Fibroblast of the aortic adventitia (primary cell): ENCODE results near the gene CEP131. TPM values are rescaled to one million over a fixed set of nuclear protein-coding genes. Genes with fewer than 3 reads are reported as not detected.

Experiments used
- DNase-seq: peaks from one replicate; pipeline ENCODE4 v3.0.0-alpha.2; 2010; ENCODE audit warnings: low read depth
- H3K4me3 ChIP-seq: 2 replicates; pipeline ENCODE4 v1.5.1; 2011; ENCODE audit warnings: low read depth, mild to moderate bottlenecking, control low read depth, low read length, moderate library complexity
- total RNA-seq: library from RNA; depleted of rRNA; stranded (reverse); fragments of >200 nt; gene quantifications from 2 replicates; pipeline ENCODE4 v1.2.3, GENCODE V29; 2012; ENCODE audit warnings: low replicate concordance
- TF ChIP-seq, protein P1 (sequence below): IDR thresholded peaks from 2 replicates; pipeline ENCODE4 v1.5.1; 2011; ENCODE audit warnings: mild to moderate bottlenecking, low read length, control low read depth, inconsistent platforms; ENCODE audit not compliant: insufficient read depth

The CEP131 gene
- total RNA-seq, 1 donor = 9.6 TPM

DNA sequence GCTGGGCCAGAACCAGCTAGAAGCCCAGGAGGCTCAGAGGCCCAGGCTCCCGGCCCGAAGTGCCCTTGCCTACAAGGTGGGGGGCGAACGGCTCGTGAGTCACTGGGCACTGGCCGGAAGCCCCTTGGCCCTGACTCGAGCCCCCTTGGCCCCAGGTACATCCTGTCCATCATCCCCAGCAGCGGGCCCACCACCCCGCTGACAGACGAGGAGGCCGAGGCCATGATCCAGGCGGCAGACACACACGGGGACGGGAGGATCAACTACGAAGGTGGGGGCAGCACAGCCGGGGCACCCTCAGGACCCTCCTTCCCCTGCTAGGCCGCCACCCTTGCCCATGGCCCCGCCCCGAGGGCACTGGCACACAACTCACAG lies 41.0 kb downstream of the CEP131 start:
- no peak for DNase-seq
- no peak overlapping the region for H3K4me3 ChIP-seq
- TF ChIP-seq, protein P1, sequence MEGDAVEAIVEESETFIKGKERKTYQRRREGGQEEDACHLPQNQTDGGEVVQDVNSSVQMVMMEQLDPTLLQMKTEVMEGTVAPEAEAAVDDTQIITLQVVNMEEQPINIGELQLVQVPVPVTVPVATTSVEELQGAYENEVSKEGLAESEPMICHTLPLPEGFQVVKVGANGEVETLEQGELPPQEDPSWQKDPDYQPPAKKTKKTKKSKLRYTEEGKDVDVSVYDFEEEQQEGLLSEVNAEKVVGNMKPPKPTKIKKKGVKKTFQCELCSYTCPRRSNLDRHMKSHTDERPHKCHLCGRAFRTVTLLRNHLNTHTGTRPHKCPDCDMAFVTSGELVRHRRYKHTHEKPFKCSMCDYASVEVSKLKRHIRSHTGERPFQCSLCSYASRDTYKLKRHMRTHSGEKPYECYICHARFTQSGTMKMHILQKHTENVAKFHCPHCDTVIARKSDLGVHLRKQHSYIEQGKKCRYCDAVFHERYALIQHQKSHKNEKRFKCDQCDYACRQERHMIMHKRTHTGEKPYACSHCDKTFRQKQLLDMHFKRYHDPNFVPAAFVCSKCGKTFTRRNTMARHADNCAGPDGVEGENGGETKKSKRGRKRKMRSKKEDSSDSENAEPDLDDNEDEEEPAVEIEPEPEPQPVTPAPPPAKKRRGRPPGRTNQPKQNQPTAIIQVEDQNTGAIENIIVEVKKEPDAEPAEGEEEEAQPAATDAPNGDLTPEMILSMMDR = no peak

GRCh38 chr17:81180836-81181810 lies 41.6 kb downstream of the CEP131 start:
- no peak for DNase-seq
- no peak overlapping the region for H3K4me3 ChIP-seq
- TF ChIP-seq, protein P1 = no peak

DNA sequence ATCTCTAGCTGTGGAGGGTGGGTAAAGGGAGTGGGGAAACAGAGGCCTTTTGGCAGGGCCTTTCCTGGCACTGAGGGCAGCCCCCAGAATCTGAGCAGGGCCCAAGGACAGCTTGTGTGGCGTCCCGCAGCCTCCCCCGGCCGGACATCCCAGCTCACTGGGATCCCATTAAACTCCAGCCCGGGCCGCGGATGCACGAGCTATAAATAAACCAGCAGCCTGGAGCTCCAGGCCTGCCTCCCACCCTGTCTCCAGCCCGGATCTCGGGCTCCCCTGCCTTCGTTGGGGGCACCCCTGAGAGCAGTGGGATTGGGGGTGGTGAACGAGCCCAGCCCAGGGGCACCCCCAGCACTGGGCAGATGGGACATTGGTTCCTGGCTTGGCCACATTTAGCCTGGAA lies 42.9 kb downstream of the CEP131 start:
- TF ChIP-seq, protein P1 = no peak
- no peak for DNase-seq
- H3K4me3 ChIP-seq = no peak overlapping the region

- TF ChIP-seq, protein P1 = no peak
- no peak for DNase-seq
- H3K4me3 ChIP-seq = no peak overlapping the region
Measured at GRCh38 chr17:81179220-81179619, 43.5 kb downstream of the CEP131 start.

GRCh38 chr17:81178136-81179091 lies 44.4 kb downstream of the CEP131 start:
- TF ChIP-seq, protein P1 = no peak
- no peak overlapping the region for H3K4me3 ChIP-seq
- no peak for DNase-seq

DNA sequence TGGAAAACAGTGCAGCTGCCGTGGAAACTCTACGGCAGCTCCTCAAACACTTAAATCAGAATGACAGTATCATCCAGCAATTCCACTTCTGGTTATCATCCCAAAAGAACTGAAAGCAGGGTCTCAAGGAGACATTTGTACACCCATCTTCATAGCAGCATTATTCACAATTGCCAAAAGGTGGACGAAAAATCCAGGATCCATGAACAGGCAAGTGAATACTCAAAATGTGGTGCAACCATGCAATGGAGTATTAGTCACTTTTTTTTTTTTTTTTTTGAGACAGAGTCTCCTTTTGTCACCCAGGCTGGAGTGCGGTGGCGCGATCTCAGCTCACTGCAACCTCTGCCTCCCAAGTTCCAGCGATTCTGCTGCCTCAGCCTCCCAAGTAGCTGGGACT lies 46.1 kb downstream of the CEP131 start:
- TF ChIP-seq, protein P1 = no peak
- H3K4me3 ChIP-seq = no peak overlapping the region
- no peak for DNase-seq
